CD4-positive, alpha-beta T cell (primary cell): ENCODE measurements around the gene GLP1R. TPM values are rescaled to one million over a fixed set of nuclear protein-coding genes. Genes with fewer than 3 reads are reported as not detected.

Experiments
- ATAC-seq: fragments of 200-7000 bp; cut with Tn5 transposase; one replicate; pipeline ENCODE4 v1.10.0; 2022; ENCODE audit warnings: mild to moderate bottlenecking; ENCODE audit not compliant: poor library complexity
- CTCF ChIA-PET: fragments of 350-600 bp; sonication (Branson Sonifier 250); formaldehyde crosslinking; loops from one replicate; lab custom pipeline; 2021; ENCODE audit warnings: antibody characterized with exemption, inconsistent platforms; lab: Charles Lee
- POLR2A ChIA-PET: fragments of 350-600 bp; sonication (Branson Sonifier 250); formaldehyde crosslinking; loops from one replicate; lab custom pipeline; 2021; ENCODE audit warnings: antibody characterized with exemption, inconsistent platforms; lab: Charles Lee
- DNase-seq, 14 experiments: peaks; one replicate each; pipeline ENCODE4 v3.0.0-alpha.2; 2013 to 2020; ENCODE audit warnings: mixed read lengths in 2 of 14
- H3K27ac ChIP-seq, 2 donors: one replicate each; pipeline versions ENCODE4 v1.5.1 to v1.7.0; 2013; ENCODE audit warnings: low read length in 2 of 2, low read depth in 1 of 2, mild to moderate bottlenecking in 1 of 2
- H3K27me3 ChIP-seq, 2 experiments: 1 replicate in 1 of 2; 2 replicates in 1 of 2; pipeline versions ENCODE4 v1.6.1 to v1.7.0; 2013; ENCODE audit warnings: low read length in 2 of 2, control low read depth in 1 of 2, mild to moderate bottlenecking in 1 of 2, moderate library complexity in 1 of 2; ENCODE audit not compliant: insufficient read depth in 2 of 2, control insufficient read depth in 1 of 2
- H3K36me3 ChIP-seq: one replicate; pipeline ENCODE4 v1.6.1; 2013; ENCODE audit warnings: low read length, control low read depth; ENCODE audit not compliant: insufficient read depth
- H3K4me1 ChIP-seq: one replicate; pipeline ENCODE4 v1.6.1; 2013; ENCODE audit warnings: low read length, control low read depth; ENCODE audit not compliant: insufficient read depth
- H3K4me3 ChIP-seq: one replicate; pipeline ENCODE4 v1.5.1; 2013; ENCODE audit warnings: mild to moderate bottlenecking, low read length, moderate library complexity
- H3K9me3 ChIP-seq, 2 experiments: 1 replicate in 1 of 2; 2 replicates in 1 of 2; pipeline versions ENCODE4 v1.6.1 to v1.7.0; 2013; ENCODE audit warnings: low read length in 2 of 2, mild to moderate bottlenecking in 2 of 2, control low read depth in 1 of 2, moderate library complexity in 1 of 2; ENCODE audit not compliant: control insufficient read depth in 1 of 2, insufficient read depth in 1 of 2
- H3K27ac Mint-ChIP-seq: one replicate; pipeline ENCODE4 v1.8.0; 2020; ENCODE audit warnings: mixed read lengths
- H3K27me3 Mint-ChIP-seq: one replicate; pipeline ENCODE4 v1.8.0; 2021; ENCODE audit warnings: mixed read lengths
- H3K36me3 Mint-ChIP-seq: one replicate; pipeline ENCODE4 v1.8.0; 2021; ENCODE audit warnings: low read depth, mixed read lengths
- H3K4me1 Mint-ChIP-seq: one replicate; pipeline ENCODE4 v1.8.0; 2021; ENCODE audit warnings: low read depth, mixed read lengths
- H3K4me3 Mint-ChIP-seq: one replicate; pipeline ENCODE4 v1.8.0; 2020; ENCODE audit warnings: mild to moderate bottlenecking, mixed read lengths
- H3K9me3 Mint-ChIP-seq: one replicate; pipeline ENCODE4 v1.8.0; 2020; ENCODE audit warnings: mixed read lengths
- CTCF ChIP-seq: fragments of 200-600 bp; IDR thresholded peaks from one replicate; pipeline ENCODE4 v1.8.0; 2022; ENCODE audit warnings: antibody characterized with exemption, mild to moderate bottlenecking
- intact Hi-C, 2 experiments: fragments of 100-400 bp; cut with DNase I in 1 of 2; cut with micrococcal nuclease in 1 of 2; formaldehyde crosslinking; loops; one replicate each; pipeline versions ENCODE4 v1.15.1 to v1.9.0; 2023 to 2025; cut with DNase I, micrococcal nuclease
- total RNA-seq, 174 experiments: library from RNA in 2 of 174; stranded (reverse) in 2 of 174; gene quantifications; one replicate each; pipeline ENCODE4 v1.2.3 and lab custom pipeline; 2021 to 2026

The GLP1R gene
- total RNA-seq, 2 experiments from 2014 or later = not detected

DNA sequence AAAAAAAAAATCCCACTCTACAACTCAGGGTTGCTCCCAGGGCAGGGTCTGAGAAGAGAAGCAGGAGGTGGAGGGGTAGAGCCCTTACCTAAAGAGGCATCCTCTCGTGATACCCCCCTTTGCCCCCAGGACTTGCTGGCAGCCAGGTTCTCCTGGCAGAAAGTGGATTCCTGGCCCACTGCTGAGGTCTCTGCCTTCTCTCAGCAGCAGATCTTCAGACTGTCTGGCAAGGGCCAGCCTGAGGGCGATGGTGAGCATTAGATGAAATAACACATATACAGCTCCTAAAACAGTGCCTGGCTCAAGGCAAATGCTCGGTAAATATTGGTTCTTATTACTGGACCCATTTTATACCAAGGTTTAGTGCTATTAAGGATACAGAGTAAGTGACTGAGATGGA is 4.8 kb upstream of the GLP1R start:
- no peak for ATAC-seq
- Histone ChIP-seq H3K9me3 (peaks cover 0 to 3% of the 10 kb centered on the region in 2 experiments), H3K36me3 (no peaks in the 10 kb centered on the region), H3K27ac (no peak overlapping the region), H3K27me3 (peaks cover 21 to 24% of the 10 kb centered on the region in 2 experiments), H3K4me1 (no peaks in the 10 kb centered on the region), H3K4me3 (no peak overlapping the region)
- Mint-ChIP-seq H3K4me3 (no peak overlapping the region), H3K27ac (no peak overlapping the region), H3K27me3 (peaks cover 53% of the 10 kb centered on the region), H3K36me3 (no peaks in the 10 kb centered on the region), H3K9me3 (no peaks in the 10 kb centered on the region), H3K4me1 (no peaks in the 10 kb centered on the region)
- POLR2A ChIA-PET = no interaction called here
- no peak for TF ChIP-seq CTCF
- CTCF ChIA-PET = no interaction called here
- DNase-seq = no peak
- intact Hi-C loops = no loop called here

DNA sequence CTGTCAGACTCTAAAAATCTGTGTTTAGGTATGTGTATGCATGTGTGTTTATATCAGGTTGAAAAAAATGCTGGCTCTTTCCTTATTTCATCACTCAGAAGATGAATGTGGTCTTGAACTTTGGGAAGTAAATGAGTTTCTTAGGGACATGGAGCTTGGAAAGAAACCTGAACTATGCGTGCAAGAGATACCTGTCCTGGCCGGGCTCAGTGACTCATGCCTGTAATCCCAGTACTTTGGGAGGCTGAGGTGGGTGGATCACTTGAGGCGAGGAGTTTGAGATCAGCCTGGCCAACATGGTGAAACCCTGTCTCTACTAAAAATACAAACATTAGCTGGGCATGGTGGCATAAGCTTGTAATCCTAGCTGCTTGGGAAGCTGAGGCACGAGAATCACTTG is 4.4 kb upstream of the GLP1R start:
- intact Hi-C loops = no loop called here
- Histone ChIP-seq H3K9me3 (peaks cover 0 to 3% of the 10 kb centered on the region in 2 experiments), H3K27ac (no peak overlapping the region), H3K36me3 (no peaks in the 10 kb centered on the region), H3K27me3 (peaks cover 25 to 28% of the 10 kb centered on the region in 2 experiments), H3K4me3 (no peak overlapping the region), H3K4me1 (peaks cover 4% of the 10 kb centered on the region)
- Mint-ChIP-seq H3K36me3 (no peaks in the 10 kb centered on the region), H3K9me3 (no peaks in the 10 kb centered on the region), H3K4me1 (no peaks in the 10 kb centered on the region), H3K4me3 (no peak overlapping the region), H3K27ac (no peak overlapping the region), H3K27me3 (peaks cover 51% of the 10 kb centered on the region)
- ChIA-PET CTCF (no interaction called here), POLR2A (no interaction called here)
- no peak for DNase-seq
- no peak for TF ChIP-seq CTCF
- ATAC-seq = no peak

- Histone ChIP-seq H3K4me1 (peaks cover 12% of the 10 kb centered on the region), H3K27me3 (peaks cover 29 to 41% of the 10 kb centered on the region in 2 experiments), H3K27ac (no peak overlapping the region), H3K9me3 (peaks cover 0 to 6% of the 10 kb centered on the region in 2 experiments), H3K36me3 (no peaks in the 10 kb centered on the region), H3K4me3 (no peak overlapping the region)
- DNase-seq = no peak
- TF ChIP-seq CTCF = no peak
- POLR2A ChIA-PET = no interaction called here
- H3K4me3 Mint-ChIP-seq = peak overlapping the region; percentile 56
- no peaks in the 10 kb centered on the region for H3K9me3 Mint-ChIP-seq
- CTCF ChIA-PET = no interaction called here
- no peak for ATAC-seq
- intact Hi-C loops = no loop called here
- no peaks in the 10 kb centered on the region for H3K36me3 Mint-ChIP-seq
- peaks cover 17% of the 10 kb centered on the region for H3K4me1 Mint-ChIP-seq
- H3K27ac Mint-ChIP-seq = no peak overlapping the region
- H3K27me3 Mint-ChIP-seq = peaks cover 58% of the 10 kb centered on the region
Measured at GRCh38 chr6:39047434-39048327, 900 bp upstream of the GLP1R start.
